Lung (tissue), 12 donors: ENCODE measurements around the gene HECTD4. TPM values are rescaled to one million over a fixed set of nuclear protein-coding genes. Genes with fewer than 3 reads are reported as not detected.
"Not testable (repeated sequence)": the region's sequence is repeated elsewhere in the genome, so short reads cannot be mapped to it uniquely, and the experiment has no call there.

ENCODE experiments used
- ATAC-seq: fragments of 200-7000 bp; cut with Tn5 transposase; one replicate; pipeline ENCODE4 v1.9.1; 2020; ENCODE audit warnings: moderate number of reproducible peaks; ENCODE audit not compliant: insufficient read depth, low FRiP score
- DNase-seq, 3 donors: peaks; one replicate each; pipeline ENCODE4 v3.0.0-alpha.2; 2013 to 2017
- H3K27ac ChIP-seq, 2 donors: one replicate each; pipeline ENCODE4 v1.5.1; 2013; ENCODE audit warnings: mild to moderate bottlenecking in 2 of 2, moderate library complexity in 2 of 2, control low read depth in 1 of 2, inconsistent platforms in 1 of 2, low read depth in 1 of 2, low read length in 1 of 2
- H3K27me3 ChIP-seq, 3 donors: one replicate each; pipeline ENCODE4 v1.5.1; 2013; ENCODE audit warnings: low read length in 2 of 3; ENCODE audit not compliant: control insufficient read depth in 3 of 3, insufficient read depth in 3 of 3
- H3K36me3 ChIP-seq, 4 donors: one replicate each; pipeline ENCODE4 v1.5.1; 2013; ENCODE audit warnings: low read length in 4 of 4, mild to moderate bottlenecking in 1 of 4, moderate library complexity in 1 of 4; ENCODE audit not compliant: control insufficient read depth in 4 of 4, insufficient read depth in 4 of 4
- H3K4me1 ChIP-seq, 5 donors: one replicate each; pipeline ENCODE4 v1.5.1; 2013; ENCODE audit warnings: low read length in 5 of 5, mild to moderate bottlenecking in 2 of 5, moderate library complexity in 1 of 5; ENCODE audit not compliant: control insufficient read depth in 5 of 5, insufficient read depth in 5 of 5
- H3K4me3 ChIP-seq: one replicate; pipeline ENCODE4 v1.5.1; 2013; ENCODE audit warnings: mild to moderate bottlenecking, control low read depth, moderate library complexity
- H3K9ac ChIP-seq, 2 donors: one replicate each; pipeline ENCODE4 v1.5.1; 2013; ENCODE audit warnings: low read length in 2 of 2, control low read depth in 1 of 2; ENCODE audit not compliant: insufficient read depth in 1 of 2
- H3K9me3 ChIP-seq, 4 donors: one replicate each; pipeline ENCODE4 v1.5.1; 2013; ENCODE audit warnings: low read length in 3 of 4, mild to moderate bottlenecking in 1 of 4, moderate library complexity in 1 of 4; ENCODE audit not compliant: control insufficient read depth in 4 of 4, insufficient read depth in 3 of 4
- WGBS, 2 donors: extraction: QIAGEN DNeasy Blood & Tissue Kit; methylation state at CpG; one replicate each; pipeline ENCODE4 v1.1.7; 2013; 5-methylcytosine and 5-hydroxymethylcytosine counted together
- polyA plus RNA-seq, 2 donors: library from polyadenylated mRNA; stranded (reverse); fragments of 200-250 nt; gene quantifications; one replicate each; pipeline ENCODE4 v1.2.1, GENCODE V29; 2013
- total RNA-seq, 2 donors: library from RNA; depleted of rRNA in 1 of 2; stranded (reverse); fragments of >200 nt in 1 of 2; gene quantifications; one replicate each; pipeline ENCODE4 v1.2.1, GENCODE V29; 2014 to 2021
- TF ChIP-seq, protein P1 (sequence below): IDR thresholded peaks from 2 replicates; pipeline ENCODE4 v1.5.1; 2012; ENCODE audit warnings: mild to moderate bottlenecking; ENCODE audit errors: control extremely low read depth, extremely low read depth
- donor health status: control.
- donor health status: control.
- donor health status: Bipolar disorder and iron deficiency.
- donor health status: healthy.
- donor health status: DM: yes; HTN: yes; CAD: no.

HECTD4 gene
- total and polyA plus RNA-seq, 4 donors: 4.5 to 96.5 (median 35.7) TPM

GRCh38 chr12:112418608-112419296 is 36.5 kb upstream of the HECTD4 start, which contains the start of gene PTPN11:
TSS of gene PTPN11 (plus strand) at chr12:112418947. CDS start at chr12:112419112, 165 bp downstream.
- Histone ChIP-seq H3K9me3 (no peaks in the 10 kb centered on the region), H3K9ac (peak within 1 kb of the TSS; percentile 82 to 96), H3K4me3 (peak within 1 kb of the TSS; percentile 71), H3K4me1 (peaks cover 1 to 10% (median 6%) of the 10 kb centered on the region in 5 donors), H3K27ac (peak within 1 kb of the TSS; percentile 98 to 100), H3K36me3 (no peaks in the 10 kb centered on the region), H3K27me3 (no peaks in the 10 kb centered on the region)
- DNase-seq: peak; percentile 88 to 94 (median 89)
- TF ChIP-seq, protein P1, sequence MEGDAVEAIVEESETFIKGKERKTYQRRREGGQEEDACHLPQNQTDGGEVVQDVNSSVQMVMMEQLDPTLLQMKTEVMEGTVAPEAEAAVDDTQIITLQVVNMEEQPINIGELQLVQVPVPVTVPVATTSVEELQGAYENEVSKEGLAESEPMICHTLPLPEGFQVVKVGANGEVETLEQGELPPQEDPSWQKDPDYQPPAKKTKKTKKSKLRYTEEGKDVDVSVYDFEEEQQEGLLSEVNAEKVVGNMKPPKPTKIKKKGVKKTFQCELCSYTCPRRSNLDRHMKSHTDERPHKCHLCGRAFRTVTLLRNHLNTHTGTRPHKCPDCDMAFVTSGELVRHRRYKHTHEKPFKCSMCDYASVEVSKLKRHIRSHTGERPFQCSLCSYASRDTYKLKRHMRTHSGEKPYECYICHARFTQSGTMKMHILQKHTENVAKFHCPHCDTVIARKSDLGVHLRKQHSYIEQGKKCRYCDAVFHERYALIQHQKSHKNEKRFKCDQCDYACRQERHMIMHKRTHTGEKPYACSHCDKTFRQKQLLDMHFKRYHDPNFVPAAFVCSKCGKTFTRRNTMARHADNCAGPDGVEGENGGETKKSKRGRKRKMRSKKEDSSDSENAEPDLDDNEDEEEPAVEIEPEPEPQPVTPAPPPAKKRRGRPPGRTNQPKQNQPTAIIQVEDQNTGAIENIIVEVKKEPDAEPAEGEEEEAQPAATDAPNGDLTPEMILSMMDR: no peak
- peak; percentile 97 for ATAC-seq
- whole genome bisulfite sequencing, 2 donors: 0% methylated on average over 45 to 89 of the region's 89 CpGs

DNA sequence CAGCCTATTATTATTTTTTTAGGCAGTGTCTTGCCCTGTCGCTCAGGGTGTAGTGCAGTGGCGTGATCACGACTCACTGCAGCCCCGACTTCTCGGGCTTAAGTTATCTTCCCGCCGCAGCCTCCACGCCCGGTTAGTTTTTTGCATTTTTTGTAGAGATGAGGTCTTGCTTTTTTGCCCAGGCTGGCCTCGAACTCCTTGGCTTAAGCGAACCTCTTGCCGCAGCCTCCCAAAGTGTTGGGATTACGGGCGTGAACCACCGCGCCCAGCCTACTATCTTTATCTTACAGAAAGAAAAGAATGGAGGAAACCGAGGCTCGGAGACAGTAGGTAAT is 36.0 kb upstream of the HECTD4 start:
- H3K36me3 ChIP-seq: no peaks in the 10 kb centered on the region
- peak overlapping the region; percentile 98 to 100 for H3K27ac ChIP-seq
- DNase-seq (no peak), ATAC-seq (no peak)
- peaks cover 0 to 10% (median 6%) of the 10 kb centered on the region in 5 donors for H3K4me1 ChIP-seq
- TF ChIP-seq, protein P1: no peak
- peak overlapping the region; percentile 42 to 82 for H3K9ac ChIP-seq
- WGBS, 2 donors: 1 to 2% methylated on average over 18 of the region's 18 CpGs
- H3K9me3 ChIP-seq: no peaks in the 10 kb centered on the region
- H3K4me3 ChIP-seq: peak overlapping the region; percentile 71
- no peaks in the 10 kb centered on the region for H3K27me3 ChIP-seq

DNA sequence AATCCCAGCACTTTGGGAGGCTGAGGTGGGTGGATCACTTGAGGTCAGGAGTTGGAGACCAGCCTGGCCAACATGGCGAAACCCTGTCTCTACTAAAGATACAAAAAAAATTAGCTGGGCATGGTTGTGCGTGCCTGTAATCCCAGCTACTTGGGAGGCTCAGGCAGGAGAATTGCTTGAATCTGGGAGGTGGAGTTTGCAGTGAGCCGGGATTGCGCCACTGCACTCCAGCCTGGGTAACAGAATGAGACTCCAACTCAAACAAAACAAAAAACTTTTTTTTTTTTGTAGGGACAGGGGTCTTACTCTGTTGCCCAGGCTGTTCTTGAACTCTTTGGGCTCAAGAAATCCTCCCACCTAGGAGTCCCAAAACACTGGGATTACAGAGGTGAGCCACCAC is 33.2 kb upstream of the HECTD4 start:
- not testable (repeated sequence) for H3K9ac ChIP-seq, H3K27ac ChIP-seq, ATAC-seq, H3K9me3 ChIP-seq, H3K4me3 ChIP-seq, DNase-seq, H3K27me3 ChIP-seq, H3K36me3 ChIP-seq
- peaks cover 0 to 10% (median 5%) of the 10 kb centered on the region in 5 donors for H3K4me1 ChIP-seq
- 80 to 85% methylated on average over 4 of the region's 4 CpGs for WGBS, 2 donors

DNA sequence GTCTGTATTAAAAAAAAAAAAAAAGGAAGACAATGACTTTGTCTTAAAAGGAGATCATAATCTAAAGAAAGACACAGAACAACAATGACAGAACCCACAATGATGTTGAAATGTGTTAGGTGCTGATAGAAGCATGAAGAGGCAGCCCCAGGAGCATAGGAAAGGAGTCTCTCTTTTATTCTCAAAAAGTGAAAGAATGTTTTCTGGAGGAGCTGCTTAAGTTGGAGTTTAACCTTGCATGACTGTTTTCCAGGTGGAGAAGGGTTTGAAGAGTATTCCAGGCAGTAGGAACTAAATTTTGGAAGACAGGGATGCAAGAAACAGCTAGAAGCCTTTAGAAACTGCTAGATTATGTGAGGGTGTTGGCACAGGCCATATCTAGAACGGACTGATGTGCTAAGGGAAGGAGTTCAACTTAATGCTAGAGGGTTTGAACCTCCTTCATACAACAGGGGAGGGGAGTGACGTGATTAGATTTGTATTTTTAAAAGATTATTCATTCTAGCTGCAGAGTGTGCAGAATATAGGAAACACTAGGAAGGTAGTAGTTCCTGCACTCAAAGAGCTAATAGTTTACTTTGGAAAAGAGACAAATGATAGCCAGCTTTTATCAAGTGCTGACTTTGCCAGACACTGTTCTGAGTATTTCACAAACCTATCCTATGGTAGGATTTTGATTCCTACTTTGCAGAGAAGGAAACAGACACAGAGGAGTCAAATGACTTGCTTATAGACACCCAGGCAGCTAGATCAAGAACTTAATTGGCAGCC is 31.8 kb upstream of the HECTD4 start:
- H3K4me1 ChIP-seq: peaks cover 0 to 4% (median 0%) of the 10 kb centered on the region in 5 donors
- peaks cover 0 to 3% (median 0%) of the 10 kb centered on the region in 4 donors for H3K36me3 ChIP-seq
- H3K4me3 ChIP-seq: no peak overlapping the region
- no peak overlapping the region for H3K27ac ChIP-seq
- DNase-seq: no peak
- H3K9me3 ChIP-seq: no peaks in the 10 kb centered on the region
- no peak overlapping the region for H3K9ac ChIP-seq
- no peak for ATAC-seq
- H3K27me3 ChIP-seq: no peaks in the 10 kb centered on the region
- TF ChIP-seq, protein P1: no peak
- 40 to 74% methylated on average over 2 of the region's 2 CpGs for WGBS, 2 donors
